Activated CD4-positive, CD25-positive, alpha-beta regulatory T cell treated with anti-CD3 and anti-CD28 coated beads, Interleukin-2, amount 50 U/mL, for 72 hours (primary cell): ENCODE data around the gene BLOC1S4.
"Not testable (repeated sequence)": the region's sequence is repeated elsewhere in the genome, so short reads cannot be mapped to it uniquely, and the experiment has no call there.

Source experiments
- DNase-seq: peaks from one replicate; pipeline ENCODE4 v3.0.0; 2021

BLOC1S4 gene

DNA sequence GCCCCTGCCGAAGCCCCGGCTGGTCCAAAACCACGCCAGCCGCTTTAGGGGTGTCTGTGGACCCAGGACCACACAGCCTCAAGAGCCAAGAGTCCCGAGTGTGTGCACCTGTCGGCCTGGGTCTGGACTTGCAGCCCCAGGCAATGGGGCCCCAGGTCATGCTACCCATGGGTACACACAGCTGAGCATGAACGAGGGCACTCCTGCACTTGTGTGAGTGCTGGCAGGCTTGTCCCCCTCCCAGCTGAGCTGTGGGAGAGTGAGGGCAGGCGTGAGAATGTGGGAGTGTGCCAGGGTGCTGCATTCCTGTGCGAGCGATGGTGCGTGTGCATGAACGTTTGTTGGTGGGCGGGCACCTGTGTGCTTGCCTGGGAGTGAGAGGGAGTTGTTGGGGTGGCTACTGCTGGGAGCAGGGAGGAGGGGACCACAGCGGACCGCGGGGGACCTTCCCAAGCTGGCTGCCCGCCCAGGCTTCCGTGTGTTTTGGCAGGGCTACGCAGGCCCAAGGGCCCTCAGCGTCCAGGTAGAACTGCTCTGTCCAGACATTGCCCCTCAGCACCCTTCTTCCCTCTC, 30.8 kb downstream of the BLOC1S4 start:
- DNase-seq = no peak

DNA sequence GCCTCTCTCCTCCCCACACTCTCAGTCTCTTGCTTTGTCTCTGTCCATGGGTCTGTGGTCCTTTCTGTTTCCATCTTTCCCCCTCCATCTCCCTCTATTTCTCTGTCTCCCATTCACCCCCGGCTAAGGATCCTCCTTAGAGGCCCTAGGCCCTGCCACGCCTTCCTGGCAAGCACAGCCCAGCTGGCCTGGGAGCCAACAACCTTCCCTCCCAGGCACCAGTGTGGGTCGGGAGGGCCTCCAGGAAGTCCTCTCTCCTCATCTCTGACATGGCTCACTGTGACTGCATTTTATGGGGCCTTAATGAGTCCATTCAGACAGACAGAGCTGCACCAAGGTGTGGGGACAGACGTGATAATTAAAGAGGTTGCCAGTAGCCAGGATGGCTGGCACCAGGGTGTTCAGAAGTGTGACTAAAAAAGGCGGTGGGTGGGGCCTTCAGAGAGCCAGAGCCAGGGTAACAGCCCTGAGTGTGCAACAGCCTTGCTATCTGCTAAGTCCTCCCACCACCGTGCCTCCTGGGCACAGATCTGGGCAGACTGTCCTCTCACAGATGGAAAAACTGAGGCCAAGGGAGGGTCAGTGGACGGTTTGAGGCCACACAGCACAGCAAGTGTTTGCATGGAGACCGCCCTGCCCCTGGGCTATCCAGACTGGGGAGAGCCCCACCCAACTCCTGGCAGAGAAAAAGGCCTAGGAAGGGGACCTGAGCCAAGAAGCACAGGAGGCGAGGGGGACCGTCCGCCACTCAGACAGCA, 31.5 kb downstream of the BLOC1S4 start:
- DNase-seq = no peak

DNA sequence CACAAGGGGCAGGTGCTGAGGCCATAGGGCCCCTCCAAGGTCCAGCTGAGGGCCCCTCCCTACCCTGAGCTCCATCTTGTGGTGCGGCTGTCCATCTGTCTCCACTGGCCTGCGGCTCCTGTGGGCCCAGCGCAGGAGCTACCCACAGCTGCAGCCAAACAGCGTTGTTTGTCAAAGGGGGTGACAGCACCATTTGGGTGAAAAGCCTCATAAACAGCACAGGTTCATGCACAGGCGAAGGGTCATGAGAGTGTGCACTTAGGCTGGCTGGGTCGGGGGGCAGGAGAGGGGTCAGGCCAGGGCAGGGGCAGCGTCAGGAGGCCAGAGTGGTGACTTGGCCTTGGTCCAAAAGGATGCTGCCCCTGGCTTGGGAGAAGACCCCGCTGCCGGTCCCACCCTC, 32.3 kb downstream of the BLOC1S4 start:
- no peak for DNase-seq

DNA sequence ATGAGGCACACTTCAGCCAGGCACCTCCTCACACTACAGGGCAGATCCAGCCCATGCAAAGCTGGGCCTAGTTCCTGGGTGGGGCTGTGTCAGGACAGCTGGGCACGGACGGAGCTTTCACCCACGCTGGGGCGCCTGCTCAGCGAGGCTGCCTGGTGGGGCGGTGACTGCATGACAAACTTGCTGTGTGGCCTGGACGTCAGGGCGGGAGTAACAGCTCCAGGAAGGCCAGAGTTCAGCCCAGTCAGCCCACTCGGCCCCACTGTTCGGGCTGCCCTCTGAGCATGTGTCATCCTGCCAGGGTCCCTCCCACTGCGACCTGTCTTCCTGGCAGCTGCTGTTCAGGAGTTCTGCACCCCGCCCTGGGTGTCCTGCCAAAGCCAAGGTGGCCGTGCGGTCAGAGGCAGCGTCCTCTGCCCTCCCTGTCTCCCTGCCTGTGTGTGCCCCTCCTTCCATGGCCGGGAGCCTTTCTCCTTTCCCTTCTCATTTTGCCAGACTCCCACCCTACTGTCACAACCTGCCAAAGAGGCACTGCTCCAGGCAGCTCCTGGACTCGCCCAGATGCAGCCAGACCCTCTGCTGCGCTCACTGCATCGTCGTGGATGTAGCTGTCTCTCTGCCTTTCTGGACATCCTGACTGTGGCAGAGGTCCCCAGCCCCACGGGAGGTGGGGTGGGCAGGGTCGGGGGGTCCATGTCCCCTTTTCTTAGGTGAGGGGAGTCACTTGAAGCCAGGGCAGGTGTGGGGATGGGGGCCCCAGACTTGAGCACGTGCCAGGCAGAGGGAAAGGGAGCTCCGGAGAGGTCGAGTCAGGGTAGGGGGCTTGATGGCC, 33.6 kb downstream of the BLOC1S4 start:
- no peak for DNase-seq

DNA sequence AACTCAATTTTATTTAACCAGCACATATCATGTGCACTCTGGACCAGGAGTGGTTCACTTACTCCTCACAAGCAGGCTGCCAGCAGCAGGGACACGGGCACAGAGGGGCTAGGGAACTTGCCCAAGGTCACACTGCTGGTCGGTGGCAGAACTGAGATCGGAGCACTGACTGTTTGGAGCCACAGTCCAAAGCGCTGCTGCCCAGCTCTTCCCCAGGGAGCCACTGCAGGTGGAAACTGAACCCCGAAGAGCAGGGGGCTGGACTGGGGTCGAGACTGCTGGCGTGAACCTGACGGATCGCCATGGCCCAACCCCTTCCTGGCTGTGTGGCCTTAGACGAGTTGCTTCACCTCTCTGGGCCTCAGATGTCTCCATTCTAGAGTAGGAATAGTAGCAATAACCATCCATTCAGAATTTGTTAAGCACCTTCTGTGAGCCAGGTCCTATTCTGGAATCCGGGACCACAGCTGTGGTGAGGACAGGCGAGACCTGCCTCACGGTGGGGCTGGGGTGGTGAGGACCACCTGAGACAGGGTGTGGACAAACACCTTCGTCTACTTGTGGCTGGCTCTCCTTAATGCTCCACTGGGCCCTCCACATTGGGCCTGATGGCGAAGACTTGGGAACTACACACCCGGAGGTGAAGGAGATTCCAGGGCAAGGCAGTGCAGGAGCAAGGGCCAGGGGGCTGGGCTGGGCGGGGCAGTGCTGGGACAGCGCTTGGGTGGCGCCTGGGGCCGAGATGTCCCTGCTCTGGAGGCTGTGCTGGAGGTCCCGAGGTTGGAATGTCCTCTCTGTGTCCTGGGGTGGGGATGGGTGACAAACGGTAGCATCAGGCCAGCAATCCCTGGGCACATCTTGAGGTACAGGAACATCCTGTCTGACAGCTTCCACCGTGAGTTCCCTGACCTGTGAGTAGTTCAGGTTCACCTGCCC, 34.6 kb downstream of the BLOC1S4 start:
- no peak for DNase-seq

DNA sequence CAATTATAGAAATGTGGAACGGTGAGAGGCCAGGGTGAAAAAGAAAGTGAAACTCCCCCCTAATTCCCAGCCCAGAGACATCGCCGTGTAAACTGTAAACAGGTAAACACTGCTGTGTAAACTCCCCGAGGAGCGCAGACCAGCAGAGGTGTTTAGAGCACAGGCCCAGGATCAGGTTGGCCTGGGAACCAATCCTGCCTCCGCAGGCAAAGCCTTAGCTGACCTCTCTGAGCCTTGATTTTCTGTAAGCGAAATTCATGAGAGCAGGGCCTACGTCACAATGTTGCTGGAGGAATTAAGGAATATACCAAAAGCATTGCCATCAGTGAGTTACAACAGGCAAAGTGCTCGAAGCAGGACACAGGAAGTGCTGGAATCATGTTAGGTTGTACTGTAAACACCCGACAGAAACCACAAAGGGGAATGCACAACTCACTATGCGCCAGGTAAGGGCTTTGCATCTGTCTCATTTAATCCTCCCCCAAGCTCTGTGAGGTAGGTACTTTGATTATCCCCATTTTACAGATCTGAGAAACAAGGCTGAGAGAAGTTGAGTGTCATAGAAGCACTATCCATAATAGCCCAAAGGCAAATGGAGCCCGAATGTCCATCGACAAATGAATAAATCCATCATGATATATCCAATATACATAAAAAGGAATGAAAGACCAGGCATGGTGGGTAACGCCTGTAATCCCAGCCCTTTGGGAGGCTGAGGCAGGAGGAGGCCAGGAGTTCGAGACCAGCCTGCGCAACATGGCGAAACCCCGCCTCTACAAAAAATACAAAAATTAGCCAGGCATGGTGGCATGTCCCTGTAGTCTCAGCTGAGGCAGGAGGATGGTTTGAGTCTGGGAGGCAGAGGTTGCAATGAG, 35.9 kb downstream of the BLOC1S4 start:
- no peak for DNase-seq

DNA sequence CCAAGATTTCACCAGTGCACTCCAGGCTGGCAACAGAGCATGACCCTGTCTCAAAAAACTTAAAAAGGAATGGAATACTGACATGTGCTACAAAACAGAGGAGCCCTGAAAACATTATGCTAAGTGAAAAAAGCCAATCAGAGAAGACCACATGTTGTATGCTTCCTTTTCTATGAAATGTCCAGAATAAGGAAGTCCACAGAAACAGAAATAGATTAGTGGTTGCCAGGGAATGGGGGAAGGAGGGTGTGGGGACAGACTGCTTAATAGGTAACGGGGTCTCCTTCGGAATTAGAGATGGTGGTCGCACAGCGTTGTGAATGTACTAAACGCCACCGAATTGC, 36.5 kb downstream of the BLOC1S4 start:
- no peak for DNase-seq

DNA sequence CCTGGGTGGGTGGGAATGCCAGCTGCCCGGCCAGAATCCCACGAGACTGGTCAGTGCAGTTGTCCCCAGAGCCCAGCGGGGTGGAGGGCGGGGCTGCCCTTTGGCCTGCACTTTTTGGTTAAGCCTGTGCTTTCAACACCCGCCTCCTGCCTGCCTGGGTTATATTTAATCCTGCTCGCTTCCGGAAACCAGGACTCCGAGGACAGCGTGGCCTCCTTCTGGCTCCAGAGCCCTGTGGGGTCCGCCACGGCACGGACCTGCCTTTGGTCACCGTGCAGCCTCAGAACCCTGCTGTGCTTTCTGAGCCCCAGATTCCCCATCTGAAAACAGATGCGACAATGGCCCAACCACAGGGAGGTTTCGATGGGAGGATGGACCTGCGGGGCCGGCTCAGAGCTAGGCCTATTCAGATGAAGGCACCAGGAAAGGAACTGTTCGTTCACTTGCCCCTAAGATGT, 37.2 kb downstream of the BLOC1S4 start:
- DNase-seq = no peak

DNA sequence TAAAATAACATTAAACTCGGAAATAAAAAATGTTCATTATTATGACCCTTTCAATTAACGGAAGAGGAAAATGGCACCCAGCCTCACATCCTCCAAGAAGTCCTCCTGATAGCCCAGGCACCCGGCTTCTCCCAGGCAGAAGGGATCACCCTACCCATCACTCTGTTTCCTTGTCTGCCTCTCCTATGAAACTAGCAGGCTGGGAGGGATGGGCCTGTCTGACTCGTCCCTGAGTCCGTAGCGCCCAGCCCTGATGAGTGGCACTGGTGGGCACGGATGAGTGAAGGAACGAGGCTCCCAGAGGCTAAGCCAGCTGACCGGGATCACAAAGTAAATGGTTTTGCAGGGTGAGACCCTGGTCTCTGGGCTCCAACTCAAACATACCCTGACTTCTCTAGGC, 37.9 kb downstream of the BLOC1S4 start:
- DNase-seq = no peak

DNA sequence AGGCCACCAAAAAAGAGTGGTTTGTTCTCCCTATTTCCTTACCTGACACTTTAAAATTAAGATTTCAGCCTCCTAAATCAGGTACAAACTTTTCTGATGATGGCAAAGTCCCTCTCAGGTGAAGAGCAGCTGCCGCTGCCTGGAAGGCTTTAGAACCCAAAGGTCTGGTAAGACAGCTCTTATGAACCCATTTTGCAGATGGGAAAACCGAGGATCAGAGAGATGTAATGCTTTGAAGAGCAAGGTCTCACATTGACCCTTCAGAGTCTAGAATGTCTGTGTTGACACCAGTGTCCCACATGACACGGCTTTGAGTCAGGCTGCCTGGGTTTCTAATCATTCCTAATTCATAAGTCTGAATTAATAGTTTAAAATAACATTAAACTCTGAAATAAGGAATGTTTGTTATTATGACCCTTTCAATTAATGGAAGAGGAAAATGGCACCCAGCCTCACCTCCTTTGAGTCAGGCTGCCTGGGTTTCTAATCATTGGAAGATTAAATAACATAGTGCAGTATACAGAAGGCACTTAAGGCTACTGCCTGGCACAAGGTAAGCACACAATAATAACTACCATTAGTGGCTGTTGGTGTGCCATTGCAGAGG, 38.6 kb downstream of the BLOC1S4 start:
- DNase-seq = no peak

DNA sequence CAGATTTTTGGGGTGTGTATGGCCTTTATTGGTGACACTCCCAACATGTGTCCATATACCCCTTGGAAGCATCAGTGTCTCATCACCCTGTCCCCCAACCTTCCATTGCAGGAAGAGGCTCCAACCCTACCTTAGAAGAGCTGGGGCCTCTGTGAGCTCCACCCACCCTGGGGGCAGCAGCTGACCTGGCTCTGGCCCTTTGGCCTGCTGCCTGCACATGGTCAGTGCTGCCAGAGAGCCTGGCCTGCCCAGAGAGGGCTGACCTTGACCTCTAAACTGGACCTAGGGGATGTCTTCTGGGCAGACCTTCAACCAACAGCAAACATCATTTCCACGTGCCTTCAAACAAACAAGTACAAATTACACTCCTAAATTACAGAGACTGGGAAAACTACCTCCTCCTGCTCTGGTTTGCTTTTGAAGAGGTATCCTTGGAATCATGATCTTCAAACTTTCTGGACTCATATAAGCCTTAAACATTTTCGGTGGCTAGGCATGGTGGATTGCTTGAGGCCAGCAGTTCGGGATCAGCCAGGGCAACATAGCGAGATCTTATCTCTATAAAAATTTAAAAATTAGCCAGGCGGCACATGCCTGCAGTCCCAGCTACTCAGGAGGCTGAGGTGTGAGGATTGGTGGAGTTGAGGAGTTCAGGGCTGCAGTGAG, 39.2 kb downstream of the BLOC1S4 start:
- no peak for DNase-seq

DNA sequence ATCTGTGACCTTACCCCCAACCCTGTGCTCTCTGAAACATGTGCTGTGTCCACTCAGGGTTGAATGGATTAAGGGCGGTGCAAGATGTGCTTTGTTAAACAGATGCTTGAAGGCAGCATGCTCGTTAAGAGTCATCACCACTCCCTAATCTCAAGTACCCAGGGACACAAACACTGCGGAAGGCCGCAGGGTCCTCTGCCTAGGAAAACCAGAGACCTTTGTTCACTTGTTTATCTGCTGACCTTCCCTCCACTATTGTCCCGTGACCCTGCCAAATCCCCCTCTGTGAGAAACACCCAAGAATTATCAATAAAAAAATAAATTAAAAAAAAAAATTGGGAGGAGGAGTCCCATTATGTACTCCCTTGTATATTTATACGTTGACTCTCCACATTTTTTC, 40.4 kb downstream of the BLOC1S4 start:
- not testable (repeated sequence) for DNase-seq

DNA sequence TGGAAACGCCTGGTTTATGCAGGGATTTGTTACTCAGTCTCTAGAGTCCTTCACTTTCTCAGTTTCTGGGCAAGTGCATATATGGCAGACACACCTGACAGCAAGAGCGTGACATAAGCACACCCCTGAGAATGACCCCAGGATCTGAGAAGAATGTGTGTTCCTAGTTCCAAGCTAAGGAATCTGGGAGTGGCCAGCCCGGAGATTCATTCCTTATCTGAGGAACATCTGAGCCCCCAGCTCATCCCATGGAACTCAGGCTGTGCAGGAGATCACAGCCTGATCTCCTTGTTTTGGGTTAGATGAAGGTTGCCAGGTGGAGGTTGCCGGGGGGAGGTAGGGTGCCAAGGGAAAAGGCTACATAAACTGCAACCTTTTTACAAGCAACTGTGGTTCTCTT, 42.8 kb downstream of the BLOC1S4 start:
- no peak for DNase-seq

DNA sequence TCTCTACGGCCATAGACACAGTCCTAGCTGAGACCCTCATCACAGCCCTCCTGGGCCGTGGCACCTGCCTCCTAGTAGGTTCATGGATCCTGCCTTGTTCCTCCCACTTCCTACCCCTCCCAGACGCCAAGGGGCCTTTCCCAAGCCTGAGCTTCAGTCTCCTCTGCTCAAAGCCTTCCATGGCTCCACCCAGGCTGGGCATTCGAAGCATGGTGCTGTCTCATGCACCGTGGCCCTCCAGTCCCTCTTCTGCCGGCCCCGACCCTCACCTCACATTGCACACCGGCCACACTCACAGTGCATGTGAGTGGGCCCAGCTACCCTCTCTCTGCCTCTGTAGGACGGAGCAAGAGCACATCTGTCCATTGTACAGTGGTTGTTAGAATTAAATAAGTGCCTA, 44.9 kb downstream of the BLOC1S4 start:
- no peak for DNase-seq

DNA sequence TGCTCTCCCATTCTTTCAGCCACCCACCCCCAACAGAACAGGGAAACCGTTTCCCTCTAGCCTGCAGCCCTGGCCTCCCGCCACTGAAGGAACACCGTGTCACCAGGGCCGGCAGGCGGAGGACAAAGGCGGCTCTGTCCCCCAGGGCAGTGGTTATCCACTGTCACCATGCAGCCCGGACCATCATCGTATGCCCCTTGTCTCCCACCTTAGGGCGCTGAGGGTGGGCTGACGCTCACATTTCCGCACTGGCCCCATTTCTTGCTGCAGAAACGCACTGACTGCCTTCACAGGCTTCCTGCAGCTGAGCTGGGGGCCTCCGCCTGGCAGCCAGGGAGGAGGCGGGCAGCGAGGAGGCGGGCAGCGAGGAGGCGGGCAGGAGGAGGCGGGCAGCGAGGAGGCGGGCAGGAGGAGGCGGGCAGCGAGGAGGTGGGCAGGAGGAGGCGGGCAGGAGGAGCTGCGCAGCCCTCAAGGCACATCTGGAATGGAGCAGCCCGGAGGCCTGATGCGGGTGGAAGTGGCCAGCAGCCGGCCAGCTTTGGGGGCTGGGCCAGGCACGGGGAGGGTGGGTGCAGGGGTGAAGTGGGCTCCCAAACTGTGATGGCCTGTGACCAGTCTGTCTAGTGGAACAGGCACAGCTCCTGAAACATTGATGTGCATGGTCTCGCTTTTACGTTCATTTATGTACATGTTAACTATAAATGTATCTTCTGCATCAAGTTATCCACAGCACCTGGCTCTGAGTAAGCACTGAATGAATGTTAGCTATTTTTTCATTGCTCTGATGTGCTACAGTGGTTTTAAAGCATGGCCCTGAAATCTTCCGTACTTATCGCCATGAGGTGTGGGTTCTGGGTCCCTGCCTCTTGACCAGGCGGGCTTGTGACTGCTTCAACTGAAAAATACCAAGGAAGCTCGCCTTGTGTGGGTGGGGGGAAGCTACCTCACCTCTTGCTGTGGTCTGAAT, 46.0 kb downstream of the BLOC1S4 start:
- DNase-seq = no peak

DNA sequence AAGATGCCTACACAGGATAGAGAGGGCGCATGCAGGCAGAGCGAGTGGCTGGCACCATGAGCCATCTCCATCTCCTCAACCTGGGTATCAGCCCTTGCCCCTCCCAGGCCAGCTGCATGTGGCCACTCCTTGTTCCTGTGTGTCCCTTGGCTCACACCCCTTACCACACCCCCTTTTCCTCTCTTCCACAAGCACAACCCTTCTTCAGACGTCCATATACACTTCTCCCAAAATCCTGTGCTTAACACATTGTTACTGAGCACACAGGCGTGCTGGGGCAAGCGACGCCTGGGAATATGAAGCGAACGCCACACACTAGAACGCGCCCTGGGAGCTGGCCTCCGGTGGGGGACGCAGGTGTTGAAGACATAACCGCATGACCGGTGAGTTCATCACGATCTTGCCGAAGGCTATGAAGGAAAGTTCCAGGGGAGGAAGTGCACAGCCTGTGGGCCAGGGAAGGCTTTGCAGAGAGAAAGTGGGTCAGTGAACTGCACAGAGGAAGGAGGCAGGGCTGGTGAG, 47.4 kb downstream of the BLOC1S4 start:
- no peak for DNase-seq

DNA sequence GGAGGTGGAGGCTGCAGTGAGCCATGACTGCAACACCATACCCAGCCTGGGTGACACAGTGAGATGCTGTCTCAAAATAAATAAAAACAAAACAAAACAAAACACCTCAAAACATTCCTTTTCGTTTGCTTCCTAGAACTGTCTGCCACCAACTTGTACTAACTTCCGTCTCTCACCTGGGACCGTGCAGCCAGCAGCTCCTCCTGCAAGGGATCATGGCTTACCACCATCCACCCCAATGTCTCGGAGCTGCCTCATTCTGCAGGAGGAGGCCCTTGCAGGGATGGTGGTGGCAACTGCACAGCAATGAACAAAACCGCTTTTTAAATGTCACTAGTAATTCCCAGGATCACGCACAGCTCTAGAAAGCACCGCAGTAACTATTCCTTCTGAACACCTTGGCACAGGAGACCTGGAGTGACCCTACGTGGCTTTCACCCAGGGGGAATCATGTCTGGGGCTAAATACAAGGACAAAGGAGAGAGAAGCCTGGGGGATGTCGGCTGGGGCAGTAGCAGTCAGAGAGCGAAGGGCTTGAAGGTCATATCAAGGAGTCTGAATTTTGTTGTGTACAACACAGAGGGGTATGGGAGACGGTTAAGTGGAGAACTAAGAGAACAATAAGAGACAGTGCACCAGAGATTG, 49.1 kb downstream of the BLOC1S4 start:
- no peak for DNase-seq

DNA sequence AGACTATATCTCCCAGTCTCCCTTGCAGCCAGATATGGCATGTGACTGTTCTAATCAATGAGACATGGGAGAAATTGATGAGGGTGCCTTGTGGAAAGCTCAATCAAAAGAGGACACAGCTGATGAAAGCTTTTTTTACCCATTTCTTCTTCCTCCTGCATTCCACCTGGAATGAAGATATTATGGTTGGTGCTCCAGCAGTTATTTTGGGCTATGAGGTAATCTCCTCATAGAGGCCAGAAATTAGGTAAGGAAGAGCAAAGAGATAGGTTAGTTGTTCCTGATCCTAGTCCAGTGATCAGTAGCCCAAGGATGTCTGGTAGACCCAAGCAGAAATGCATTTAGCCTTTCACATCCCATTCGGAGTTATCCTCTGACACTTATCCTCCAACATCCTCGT, 49.7 kb downstream of the BLOC1S4 start:
- no peak for DNase-seq
